Stimulated activated CD8-positive, alpha-beta memory T cell treated with anti-CD3 and anti-CD28 coated beads, Interleukin-2, amount 100 ng/mL, for 48 hours (primary cell): ENCODE measurements around the gene NELL2.
"Not testable (repeated sequence)": the region's sequence is repeated elsewhere in the genome, so short reads cannot be mapped to it uniquely, and the experiment has no call there.

Experiments
- DNase-seq, 2 donors: peaks; one replicate each; pipeline ENCODE4 v3.0.0-alpha.2; 2020; ENCODE audit warnings: low read depth in 2 of 2

Gene NELL2

DNA sequence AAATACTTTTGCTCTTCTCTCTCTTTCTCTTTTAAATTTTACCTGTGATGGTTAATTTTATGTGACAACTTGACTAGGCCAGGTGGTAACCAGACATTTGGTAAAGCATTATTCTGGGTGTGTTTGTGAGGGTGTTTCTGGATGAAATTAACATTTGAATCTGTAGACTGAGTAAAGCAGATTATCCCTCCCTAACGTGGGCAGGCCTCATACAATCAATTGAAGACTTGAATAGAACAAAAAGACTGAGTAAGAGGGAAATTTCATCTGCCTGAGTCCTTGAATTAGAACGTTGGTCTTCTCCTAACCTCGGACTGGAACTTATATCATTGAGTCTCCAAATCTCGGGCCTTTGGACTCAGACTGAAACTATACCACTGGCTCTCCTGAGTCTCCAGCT, 182.1 kb downstream of the NELL2 start:
- no peak for DNase-seq

DNA sequence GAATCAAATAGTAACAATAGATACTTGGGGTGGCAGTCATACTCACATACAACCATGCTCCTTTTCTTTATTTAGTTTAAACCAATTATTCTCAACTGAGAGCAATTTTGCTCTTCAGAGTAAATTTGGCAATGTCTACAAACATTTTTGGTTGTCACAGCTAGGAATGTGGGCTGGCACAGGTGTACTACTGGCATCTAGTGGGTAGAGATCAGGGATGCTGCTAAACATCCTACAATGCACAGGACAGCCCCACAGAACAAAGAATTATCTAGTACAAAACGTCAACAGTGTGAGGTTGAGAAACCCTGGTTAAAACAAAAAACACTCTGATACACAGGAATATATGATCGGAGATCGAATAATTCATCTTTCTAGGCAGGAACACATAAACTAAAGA, 186.5 kb downstream of the NELL2 start:
- DNase-seq = no peak

DNA sequence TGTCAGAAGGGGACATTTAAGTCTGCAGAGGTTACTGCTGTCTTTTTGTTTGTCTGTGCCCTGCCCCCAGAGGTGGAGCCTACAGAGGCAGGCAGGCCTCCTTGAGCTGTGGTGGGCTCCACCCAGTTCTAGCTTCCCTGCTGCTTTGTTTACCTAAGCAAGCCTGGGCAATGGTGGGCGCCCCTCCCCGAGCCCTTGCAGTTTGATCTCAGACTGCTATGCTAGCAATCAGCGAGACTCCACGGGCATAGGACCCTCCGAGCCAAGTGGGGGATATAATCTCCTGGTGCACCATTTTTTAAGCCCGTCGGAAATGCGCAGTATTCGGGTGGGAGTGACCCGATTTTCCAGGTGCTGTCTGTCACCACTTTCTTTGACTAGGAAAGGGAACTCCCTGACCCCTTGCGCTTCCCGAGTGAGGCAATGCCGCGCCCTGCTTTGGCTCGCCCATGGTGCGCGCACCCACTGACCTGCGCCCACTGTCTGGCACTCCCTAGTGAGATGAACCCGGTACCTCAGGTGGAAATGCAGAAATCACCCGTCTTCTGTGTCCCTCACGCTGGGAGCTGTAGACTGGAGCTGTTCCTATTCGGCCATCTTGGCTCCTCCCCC, 189.2 kb downstream of the NELL2 start:
- not testable (repeated sequence) for DNase-seq

DNA sequence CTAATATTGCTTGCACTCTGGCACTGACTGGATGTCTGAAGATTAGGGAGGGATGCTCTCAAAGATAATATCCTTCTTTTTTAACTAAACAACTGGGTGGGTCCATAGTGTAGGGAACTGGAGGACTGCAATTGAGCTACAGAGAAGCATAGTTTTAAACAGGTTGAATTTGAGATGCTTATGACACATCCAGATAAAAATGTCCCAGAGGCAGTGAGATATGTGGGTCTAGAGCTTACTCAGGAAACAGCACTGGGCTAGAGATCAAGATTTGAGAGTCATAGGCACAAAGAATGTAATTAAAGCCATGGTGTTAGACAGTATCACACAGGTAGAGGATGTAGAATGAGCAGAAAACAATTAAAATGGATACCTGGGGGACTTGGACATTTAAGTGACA, 198.4 kb downstream of the NELL2 start:
- DNase-seq = no peak

DNA sequence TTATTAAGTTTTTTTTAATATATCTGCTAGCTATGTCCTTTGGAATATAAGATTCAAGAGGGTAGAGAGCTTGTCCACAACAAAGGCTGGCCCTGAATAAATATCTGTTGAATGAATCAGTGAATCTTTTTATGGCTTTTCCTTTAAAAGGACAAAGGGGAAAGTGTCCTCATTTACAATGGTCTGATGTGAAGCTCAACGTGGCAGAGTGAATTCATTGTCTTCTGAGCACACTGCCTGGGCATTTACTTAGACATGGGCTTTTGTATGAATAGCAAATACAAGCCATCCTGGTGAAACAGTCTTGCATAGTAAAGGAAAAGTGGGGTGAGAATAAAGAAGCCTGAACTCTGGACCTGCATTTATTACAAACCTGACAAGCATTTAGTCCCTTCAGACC, 201.2 kb downstream of the NELL2 start:
- DNase-seq = no peak

DNA sequence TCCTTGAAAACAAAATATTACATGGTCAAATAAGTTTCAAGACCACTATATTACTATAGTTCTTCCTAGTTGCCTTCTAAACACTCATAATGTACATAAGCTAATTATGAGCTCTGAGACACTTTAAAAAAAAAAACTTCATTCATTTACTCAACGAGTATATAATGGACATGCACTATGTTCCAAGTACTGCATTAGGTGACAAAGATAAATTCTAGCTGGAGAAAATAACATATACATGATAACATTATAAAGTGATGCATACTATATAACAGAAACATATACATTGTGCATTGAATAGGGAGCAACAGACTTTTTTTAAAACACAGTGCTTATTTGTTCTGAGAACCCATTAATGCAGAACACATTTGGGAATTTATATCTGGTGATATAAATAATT, 202.3 kb downstream of the NELL2 start:
- no peak for DNase-seq

DNA sequence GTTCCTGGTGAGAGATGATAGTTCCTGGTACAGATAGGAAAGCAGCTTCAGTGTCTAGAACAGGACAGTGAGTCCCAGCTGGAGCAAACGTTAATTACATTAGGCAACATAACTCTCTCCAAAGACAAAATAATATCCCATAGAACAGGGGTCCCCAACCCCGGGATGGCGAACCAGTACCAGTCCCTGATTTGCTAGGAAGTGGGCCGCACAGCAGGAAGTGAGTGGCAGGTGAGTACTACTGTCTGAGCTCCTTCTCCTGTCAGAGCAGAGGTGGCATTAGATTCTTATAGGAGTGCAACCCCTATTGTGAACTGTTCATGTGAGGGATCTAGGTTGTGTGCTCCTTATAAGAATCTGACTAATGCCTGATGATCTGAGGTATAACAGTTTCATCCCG, 204.1 kb downstream of the NELL2 start:
- DNase-seq = no peak

DNA sequence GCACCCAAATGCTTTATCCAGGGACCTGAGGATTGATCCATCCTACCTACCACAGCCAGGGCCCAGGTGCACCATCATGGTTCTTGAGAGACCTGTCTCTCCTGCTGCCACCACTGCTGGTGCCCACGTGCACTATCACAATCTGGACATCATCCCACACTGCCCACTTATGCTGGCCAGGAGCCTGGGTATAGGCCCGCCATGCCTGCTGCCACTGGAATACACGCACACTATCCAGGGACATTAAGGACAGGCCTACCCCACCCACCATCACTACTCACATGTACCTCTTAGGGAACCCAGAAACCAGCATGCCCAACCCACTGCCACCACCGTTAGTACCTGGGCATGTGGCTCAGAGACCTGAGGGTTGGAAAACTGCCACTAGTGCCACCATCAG, 207.7 kb downstream of the NELL2 start:
- no peak for DNase-seq

DNA sequence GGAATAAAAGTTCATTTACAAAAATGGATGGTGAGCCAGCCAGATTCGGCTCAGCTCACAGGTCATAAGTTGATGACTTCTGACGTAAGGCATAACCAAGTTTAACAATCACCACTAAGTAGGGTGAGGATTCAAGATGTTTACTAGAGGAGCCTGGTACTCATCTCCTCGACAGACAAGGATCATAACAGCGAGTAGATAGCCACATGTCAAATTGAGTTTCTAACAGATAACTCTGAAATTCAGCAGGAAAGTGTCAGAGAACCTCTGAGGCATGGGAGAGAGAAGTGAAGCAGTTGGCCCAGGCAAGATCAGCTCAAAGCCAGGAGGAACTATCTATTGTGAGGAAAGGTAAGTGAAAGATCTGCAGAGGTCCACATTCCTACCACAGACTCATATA, 208.7 kb downstream of the NELL2 start:
- no peak for DNase-seq

DNA sequence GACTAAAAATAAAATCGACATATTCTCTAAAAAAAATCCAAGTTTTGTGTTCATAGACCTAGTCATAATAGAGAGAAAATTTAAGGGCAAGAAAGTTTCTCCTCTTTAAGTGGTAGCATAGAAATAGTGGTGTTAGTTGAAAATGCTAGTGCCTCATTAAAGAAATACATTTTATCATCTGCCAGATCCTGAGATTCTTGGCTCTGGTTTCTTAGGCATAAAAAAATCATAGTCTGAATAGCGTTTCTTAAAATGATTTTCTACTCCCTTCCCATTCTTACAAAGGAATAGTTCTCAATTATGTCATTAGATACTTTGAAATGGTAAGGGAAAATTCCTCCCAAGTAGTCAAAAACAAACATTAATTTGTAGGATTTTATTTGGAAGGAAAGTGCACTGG, 212.8 kb downstream of the NELL2 start:
- DNase-seq = no peak

DNA sequence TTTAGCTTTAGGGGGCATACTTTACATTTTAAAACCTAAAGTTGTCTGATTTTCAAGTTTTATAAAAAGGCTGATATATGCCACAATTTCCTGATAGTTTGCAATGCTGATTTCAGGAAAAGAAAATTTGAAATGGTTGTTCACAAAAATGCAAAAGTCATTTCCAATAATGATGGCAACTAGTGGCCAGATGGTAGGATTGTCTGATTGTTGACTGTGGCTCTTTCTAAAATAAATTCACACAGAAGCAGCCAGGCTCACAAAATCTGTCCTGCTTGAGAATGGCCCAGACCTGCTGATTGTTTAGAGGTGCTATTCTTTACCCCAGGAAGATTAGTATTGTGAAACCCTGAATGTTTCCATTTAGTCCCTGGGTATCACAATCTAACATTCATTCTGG, 220.3 kb downstream of the NELL2 start:
- no peak for DNase-seq

DNA sequence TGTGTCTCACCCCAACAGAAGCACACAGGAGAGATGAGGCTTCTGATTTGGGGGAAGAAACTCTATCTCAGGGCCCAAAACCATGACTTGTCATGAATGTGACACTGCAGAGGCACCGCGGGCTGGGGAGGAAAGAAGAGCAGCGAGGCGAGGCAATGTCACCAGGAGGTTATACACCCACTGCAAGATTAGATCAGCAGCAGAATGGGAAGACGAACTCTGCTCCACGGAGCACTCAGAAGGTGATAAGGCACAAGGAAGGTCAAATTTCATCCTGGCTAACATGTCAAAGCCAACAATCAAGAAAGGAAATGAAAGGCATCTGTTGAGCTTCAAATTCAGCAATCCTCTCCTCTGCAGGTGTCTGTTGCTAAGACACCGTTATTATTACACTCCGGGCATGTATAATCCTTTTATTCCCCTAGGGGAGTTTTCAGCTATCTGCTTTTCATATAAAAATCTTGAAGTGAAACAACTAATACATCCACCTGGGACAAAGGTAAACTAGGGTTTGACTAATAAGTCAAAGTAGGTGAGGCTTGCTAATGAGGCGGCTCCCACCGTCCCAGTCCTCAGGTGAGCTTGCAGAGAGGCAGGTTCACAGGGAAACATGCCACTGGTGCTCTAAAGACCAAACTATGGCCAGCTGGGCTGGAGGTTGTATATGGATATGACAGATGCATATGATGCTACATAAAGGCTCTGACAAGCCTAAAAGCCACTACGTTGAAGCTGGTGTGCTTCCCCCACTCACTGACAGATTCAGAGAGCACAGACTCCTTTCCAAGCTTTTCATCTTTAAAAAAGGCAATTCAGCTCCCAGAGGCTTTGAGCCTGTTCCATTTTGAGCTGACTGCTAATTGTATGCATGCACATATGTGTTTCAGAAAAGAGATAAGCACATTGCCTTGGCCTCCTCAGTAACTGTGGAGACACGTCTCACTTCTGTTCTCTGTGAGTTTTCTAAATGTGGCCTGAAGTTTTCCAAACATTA, 221.2 kb downstream of the NELL2 start:
- no peak for DNase-seq

DNA sequence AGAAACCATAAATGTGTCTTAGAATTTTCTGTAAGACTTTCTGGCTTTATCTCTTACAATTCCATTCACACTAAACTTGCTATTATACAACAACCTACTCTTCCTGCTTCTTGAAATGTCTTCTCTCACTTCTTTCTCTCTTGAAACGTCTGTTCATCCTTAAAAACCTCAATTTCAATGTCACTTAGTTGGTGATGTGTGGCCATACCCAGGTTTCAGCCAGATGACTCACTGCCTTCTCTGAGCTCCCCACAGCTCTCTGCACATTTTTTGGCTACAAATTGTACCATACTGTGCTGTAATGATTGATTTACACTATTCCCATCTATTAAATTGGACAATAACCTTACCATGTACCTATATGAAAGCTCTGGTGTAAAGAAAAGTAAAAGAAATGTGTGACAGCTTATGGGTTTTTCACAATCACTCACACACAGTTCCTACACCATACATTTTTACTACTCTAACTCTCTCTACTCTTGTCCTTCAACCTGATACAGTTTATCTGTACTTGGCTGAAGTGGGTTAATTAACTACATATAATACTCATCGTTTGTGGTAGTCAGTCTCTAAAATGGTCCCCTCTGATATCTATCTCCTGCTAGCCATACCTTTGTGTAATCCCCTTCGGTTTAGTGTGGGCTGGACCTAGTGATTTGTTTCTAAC, 222.1 kb downstream of the NELL2 start:
- no peak for DNase-seq

DNA sequence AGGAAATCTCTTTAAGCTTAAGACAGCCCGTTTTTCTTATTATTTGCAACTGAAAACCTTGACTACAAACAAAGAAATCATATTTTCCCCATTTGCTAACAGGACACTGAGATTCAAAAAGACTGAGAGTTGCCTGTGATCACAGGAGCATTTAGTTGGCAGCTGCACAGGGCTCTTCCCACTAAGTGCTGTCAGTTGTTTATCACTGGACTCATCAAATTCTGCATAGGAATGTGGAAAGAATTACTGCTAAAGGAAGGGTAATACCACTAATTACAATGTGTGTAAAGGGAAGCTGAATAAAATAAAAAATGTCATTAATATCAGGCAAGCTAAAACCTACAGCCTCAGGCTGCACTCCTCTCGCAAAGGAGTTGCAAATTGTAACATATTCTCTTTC, 226.4 kb downstream of the NELL2 start:
- DNase-seq = no peak

DNA sequence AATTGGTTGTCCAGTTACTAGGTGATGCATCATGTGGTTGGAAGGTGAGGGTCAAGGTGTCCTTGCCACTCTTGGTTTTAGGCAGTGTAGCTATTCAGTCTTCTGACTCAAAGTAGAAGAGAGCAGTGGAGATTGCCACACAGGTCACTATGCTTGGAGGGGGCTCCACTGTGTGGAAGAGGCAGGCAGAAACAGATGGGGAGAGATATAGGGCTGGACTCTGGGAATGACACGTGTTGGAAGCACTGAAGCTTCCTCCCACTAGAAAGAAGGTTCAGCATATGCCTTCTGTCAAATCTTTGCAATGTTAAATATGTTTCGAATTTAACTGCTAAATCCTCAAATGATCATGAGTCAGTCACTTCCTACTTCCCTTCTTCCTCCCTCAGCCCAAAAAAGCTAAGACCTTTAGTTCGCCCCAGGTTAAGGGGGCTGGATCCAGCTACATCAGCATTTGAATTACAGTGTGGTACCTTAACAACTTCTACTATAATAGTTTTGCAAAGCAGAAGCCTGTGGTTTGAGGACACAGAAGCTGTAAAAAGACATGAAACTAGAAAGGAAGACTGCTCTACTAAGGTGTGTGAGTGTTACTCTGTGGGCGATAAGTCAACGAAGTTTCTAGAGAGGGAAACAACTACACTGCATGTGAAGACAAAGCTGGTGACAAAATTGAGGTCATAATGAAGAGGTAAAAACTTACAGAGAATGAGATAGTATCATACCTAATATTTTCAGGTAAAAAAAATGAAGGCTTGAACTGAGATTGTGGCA, 228.0 kb downstream of the NELL2 start:
- DNase-seq = no peak

DNA sequence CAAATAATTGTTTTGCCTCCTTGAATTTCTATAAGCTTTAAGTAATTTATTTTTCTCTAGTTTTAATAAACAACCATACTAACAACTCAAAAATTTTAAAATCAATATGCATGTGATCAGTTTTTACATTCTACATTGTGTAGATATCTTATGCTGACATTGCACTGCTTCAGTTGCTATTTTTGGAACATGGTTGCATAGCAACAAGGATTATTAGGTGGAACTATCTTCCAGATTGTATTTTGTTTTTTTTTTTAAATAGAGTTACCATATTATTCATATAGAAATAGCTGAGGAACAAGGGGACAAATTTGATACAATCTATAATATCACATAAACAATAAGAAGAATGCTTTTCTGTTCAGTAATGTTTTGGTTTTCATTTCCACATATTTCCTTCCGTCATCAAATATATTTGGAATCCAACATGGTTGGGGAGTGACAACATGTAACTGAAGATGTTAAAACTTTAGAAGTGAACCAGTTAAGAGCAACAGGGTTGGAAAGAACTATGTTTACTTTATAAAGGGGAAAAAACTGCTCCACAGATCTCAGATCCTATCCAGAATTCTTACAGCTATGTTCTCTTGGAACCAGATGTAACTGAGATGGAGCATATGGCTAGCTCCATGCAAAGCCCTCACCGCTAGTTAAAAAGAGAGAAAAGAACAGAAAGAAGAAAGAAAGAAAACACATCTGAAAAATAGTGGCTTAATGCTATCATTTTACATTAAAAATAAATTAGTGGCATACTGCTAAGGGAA, 235.5 kb downstream of the NELL2 start:
- DNase-seq = no peak

DNA sequence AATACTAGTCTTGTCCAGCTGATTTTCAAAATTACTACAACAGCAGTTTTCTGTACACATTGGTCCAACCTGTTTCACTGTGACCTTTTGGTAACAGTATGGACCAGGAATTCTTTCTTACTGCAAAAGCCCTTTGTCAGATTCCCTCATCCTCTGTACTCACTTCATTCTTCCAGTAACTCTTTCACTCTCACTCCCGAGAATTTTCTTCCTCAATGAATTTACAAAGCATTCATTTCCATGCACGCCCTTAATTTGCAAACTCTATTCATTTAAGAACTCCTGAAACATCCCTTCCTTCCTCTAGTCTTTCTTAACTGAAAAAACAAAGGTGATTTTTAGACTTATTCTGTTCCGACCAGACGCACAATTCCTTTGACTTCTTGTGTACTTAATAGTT, 238.2 kb downstream of the NELL2 start:
- DNase-seq = no peak

DNA sequence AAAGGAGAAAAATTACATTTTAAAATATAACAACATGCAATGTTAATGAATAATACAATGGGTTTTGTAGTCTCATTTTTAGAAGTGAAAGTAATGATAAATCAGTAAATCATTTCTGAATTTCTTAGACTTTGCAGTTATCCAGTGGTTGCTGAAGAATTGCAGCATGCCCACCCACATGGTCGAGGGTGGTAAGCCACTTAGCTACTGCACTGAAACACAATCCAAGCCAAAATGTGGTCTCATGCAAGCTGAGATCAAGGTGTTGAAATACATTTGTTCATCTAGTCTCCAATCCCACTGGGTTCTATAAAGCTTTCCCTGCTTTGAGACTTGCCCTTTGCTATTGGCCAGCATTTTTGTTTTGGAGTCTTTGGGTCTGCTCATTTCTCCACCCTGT, 247.9 kb downstream of the NELL2 start:
- DNase-seq = no peak

DNA sequence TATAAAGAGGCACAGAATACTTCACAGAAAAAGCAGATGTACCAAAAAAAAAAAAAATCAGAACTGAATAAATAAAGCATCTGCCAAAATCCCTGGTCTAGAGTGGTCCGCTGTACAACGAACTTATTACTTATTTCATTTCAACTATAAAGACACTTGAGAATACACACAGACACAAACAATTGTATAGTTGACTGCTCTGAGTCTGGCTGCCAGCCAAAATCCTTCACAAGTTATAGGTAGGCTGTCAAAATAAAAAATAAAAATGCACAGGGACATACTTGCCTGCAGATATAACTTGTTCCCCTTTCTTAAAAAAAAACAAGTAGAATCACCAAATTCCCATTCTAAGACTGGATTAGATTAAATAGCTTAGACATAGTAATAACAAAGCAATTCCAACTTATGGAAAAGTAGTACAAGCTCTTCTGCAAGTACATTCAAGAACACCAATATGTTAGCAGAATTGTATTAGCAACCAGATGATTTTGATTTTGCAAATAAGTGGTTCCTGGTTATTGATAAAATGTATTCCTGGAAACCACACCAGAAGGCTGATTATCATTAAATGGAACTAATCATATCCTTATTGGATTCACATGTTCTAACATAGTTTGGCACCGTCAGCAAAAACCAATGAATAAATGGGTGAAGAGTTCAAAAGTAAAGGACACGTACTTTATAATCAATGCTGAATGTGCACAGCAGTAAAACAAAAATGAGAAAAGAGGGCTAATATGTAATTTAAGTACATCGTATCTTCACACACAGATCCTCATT, 248.5 kb downstream of the NELL2 start:
- DNase-seq = no peak

DNA sequence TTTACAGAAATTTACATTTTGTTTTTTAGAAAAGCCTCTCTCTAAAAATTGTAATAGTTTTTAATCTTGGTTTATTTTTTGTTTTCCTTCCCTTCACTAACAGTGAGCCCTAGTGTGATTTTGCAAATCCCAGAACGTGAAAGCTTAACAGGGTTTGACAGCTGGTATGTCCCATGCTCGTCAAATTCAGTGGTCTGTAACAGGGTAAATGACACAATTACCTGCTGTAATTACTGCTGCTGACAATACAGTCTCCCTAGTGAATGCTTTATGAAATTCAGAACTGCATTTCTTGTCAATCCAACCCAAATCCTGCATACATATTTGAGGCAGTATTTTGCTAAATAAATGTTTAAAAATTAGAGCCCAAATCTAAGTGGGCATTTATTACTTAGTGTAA, 249.2 kb downstream of the NELL2 start:
- DNase-seq = no peak
